SHP77 treated with DMSO at 0.1 percent for 48 hours (cell line): Measurements from ENCODE around the gene TGM4.

Source experiments
- DNase-seq: peaks from one replicate; lab custom pipeline; 2025; lab: John Stamatoyannopoulos, UW

Gene TGM4

DNA sequence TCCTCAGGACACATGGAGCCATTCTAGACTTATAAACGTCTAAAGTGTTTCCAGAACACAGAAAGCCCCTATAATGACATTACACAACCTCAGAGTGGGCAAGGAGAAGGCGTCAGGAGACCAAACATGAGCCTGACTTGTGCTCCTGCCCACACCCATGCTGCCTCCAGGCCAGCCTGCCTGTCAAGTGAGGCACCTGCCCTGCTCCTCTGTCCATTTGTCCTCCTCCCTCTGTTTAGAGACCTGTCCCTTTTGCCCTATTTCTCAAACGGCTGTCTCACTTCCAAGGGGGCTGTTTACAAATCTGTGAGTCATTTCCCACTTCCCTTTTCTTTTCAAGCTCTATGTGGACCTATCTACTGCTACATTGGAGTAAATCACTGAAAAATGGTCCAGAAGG lies 80.6 kb downstream of the TGM4 start:
- no peak for DNase-seq

DNA sequence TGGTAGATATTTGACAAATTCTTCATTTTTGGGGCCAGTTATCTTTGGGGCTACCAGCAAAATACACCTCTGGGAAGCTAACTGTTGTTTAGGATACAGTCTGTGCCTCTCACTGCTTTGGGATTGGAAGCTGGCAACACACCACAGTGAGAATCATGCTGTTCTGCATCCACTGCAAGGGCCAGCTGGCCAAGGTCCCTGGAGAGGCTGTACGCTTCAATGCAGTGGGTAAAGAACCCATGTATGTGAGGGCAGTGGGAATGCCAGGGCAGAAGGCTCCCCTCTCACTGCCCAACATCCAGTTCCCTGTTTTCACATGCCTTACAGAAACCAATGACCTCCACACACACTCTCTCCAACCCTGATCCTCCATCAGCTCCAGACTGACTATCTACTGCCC lies 81.5 kb downstream of the TGM4 start:
- no peak for DNase-seq

DNA sequence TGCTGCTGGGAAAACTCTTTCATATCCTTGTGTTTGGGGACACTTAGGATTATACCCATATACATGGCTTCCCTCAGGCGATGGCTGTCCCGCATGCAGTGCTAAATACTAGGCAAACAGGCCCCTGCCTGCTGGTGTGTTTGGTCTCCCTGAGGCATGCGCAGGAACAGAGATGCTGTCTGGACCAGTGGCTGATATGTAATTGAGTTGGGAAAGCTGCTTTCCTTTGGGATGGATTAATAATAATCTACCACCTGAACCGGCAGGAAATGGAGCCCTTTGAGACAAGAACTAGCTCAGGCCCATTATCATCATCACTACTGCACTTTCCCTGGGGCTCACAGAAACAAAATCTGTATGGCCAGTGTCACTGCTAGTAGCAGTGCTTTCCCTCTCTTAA lies 83.6 kb downstream of the TGM4 start:
- no peak for DNase-seq

DNA sequence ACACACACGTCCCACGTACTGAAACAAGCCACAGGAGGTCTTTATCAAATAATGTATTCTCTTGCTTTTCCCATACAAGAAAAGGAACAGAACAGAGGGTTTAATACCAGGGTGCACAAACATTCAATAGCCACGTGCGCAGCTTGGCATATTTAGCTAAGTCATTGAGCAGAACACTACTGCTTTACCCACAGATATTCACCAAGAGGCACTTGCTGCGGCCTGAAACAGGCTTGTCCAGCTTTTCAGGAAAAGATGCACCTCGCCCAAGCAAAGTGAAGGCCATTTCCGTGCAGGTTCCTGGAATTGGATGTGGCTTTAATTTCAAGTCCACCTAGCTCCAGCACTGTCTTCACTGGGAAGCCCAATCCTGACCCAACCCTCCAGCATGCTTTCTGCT lies 84.0 kb downstream of the TGM4 start:
- DNase-seq: no peak

DNA sequence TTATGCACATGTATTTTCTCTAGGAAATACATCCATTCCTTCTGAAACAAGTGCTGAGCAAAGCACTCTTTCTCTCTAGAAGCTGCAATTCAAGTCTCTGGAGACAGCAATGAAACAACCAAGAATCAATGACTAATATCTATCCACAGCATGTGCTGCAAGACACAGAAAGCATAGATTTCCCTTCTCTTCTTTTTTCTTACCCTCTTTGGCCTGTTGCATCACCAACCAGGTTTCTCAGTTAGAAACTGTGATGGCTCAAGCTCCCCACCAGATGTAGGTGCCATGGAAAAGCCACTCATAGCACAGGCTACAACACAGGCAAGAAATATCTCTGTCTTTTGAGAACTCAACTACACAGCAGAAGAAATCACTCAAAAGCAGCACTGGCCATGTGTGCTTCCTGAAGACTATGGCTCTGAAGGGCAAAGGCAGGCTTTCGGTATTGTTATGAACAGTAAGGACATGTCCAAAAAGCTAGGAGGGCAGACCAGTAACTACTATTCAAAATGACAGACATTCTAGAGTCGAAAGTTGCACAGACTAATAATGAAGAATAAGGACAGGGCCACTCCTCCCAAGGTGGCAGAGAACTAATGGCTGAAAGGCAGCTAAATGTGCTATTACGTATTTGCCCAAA lies 86.1 kb downstream of the TGM4 start:
- no peak for DNase-seq

DNA sequence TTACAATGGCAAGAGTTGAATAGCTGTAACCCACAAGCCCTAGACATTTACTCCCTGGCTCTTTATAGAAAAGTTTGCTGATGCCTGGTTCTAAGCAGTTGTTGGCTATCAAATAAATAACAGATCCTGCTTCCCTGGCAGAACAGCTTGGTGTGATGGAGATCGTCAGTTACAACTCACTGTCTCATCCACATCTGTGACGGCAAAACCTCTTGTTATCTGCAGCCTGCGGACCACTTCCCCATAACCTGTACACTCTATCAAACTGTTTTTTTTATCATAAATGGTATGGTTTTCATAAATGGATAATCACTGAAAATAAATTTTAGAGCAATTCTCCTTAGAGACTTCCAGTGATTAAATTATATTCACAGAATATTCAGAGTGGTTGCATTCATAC lies 87.5 kb downstream of the TGM4 start:
- DNase-seq: no peak

DNA sequence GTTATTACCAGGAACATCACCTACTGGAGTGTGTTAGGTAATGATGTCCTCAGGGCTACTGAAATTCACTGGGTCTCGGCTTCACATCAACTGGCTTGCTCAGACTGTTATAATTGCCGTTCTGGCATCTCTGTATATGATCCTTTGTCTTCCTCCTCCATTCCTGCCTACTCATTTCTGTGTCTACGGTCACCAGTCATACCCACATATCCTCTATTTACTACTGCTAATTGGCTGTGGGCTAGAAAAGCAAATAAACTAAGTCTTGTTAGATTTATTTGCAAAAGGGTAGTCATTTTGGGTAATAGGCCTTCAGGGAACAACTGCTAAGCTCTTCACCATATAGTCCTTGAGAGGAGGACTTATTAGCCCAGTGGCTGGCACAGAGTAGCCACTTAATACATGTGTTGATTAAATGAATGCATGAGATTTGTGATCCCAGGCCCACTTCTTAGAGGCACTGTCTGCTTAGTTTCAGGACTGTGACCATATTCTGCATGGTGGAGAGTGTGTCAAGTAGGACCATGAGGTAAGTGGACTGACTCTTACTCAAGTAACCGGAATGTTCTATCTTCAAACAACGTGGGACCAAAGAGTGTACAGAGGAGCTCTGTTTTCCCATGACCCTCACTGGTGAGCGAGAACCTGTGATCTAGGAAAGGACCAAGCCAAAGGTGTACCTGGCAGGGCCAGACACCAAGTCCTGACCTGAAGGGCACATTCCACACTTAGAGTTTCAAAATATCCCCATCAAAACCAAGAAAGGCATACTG lies 88.4 kb downstream of the TGM4 start:
- no peak for DNase-seq

DNA sequence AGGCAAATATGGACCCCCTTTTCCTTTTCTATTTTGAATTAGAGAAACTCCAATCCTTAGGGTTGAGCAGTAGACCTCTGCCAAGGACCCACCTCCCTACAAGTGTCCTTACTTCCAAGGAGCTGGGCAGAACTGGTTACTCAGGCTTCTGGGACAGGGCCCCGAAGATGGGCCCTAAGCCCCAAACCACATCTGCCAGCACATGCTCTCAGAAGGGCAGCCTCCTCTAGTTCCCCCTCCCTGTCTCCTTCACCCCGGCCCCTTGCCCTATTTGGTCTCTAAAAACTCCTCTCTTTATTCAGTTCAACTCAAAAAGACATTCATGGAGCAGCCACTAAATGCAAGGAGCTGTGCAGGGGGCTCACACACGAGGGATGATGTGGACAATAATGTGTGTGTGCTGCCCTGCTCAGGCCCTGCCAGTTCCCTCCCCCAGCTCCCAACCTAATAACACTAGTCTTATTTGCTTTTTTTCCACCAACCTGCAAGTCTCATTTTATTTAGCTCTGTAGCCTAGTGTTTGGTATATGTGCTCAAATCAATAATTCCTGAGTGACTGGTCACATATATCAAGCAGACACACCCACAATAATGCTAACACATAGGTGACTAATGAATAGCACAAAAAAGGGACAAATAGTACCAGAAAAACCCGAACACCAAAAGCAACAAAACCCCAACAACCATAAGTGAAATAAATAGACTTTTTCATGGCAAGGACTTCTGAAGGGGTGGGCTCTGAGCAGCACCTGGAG lies 89.3 kb downstream of the TGM4 start:
- DNase-seq: no peak
